HG03097 (cell line): ENCODE measurements around the gene ACOT6.
A peak's percentile ranks its signal among the peaks of the same experiment; 100 is the strongest.
"Not testable (repeated sequence)": the region's sequence is repeated elsewhere in the genome, so short reads cannot be mapped to it uniquely, and the experiment has no call there.

ENCODE experiments used
- ATAC-seq: cut with Tn5 transposase; IDR thresholded peaks from one replicate; pipeline ENCODE4 v1.9.1; 2021; ENCODE audit not compliant: unreplicated experiment, low FRiP score

ACOT6 gene

DNA sequence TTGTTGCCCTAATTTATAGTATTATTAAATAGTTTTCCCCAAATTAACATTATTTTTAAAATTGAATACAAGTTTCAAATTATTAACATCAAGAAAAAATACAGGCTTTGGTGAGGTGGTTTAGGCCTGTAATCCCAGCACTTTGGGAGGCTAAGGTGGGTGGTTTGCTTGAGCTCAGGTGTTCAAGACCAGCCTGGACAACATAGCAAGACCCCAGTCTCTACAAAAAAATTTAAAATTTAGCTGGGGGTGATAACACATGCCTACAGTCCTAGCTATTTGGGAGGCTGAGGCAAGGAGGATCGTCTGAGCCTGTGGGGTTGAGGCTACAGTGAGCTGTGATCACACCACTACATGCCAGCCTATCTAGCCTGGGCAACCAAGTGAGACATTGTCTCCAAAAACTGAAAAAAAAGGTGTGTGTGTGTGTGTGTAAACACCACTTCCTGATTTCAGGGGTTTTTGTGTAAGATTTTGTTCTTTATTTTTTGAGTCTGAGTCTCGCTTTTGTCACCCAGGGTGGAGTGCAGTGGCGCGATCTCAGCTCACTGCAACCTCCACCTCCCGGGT is 28.6 kb downstream of the ACOT6 start:
- no peak for ATAC-seq

DNA sequence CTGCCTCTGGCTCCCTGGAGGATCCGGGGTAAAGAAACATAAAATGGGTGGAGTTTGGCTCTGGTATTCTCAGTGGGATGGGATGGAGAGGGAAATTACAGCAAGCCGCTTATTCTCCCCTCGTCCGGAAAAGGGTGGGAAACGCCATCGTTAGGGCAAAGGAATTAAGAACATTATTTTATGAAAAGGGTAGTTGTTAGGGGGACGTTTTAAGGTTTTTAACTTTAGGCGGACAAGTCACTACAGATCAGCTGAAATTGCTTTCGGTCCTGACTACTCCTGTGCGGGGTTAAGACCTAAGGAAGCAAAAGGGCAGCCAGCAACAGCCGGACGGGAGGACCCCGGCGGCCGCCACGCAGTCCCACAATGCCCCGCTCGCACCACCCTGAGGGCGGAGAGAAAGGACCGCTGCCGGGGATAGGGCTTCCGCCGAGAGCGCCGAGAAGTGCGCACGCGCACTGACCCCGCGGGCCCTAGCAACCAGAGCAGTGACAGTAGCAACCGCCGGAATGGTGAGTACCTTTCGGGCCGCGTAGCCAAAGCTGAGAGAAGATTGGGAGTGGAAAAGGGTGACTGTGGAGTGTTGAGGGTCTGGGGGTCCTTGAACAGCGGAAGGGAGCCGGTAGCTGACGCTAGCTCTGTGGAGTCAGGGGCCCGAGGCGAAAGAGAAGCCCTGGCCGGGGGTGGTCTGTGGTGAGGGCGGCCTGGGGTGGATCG is 32.4 kb downstream of the ACOT6 start, which contains the start of gene DNAL1:
Gene DNAL1, plus strand, starts transcription at position 456 of the 717 bp plus-strand sequence. Its CDS starts 54 bp downstream, at position 510.
- ATAC-seq = peak; percentile 97

DNA sequence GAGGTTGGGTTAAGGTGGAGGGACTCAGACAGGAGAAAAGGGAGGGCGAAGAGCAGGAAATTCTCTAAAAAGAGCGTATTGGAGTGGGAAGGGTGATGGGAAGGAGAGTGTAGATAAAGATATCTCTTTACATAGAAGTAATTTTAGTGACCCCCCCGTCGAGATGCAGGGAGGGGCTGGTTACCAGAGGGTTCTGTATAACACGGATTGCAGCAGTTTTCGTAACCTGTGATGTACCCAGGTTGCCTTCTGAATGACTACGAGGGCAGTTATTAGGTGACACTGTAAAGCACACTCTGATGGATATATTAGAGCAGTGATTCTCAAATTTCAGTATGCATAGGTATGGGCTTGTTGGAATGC is 32.9 kb downstream of the ACOT6 start:
- ATAC-seq = no peak

- no peak for ATAC-seq
Observed at GRCh38 chr14:73651005-73651404, 38.7 kb downstream of the ACOT6 start.

- no peak for ATAC-seq
Observed at GRCh38 chr14:73655851-73656250, 43.5 kb downstream of the ACOT6 start.

- ATAC-seq = not testable (repeated sequence)
Observed at GRCh38 chr14:73659202-73659601, 46.9 kb downstream of the ACOT6 start.

DNA sequence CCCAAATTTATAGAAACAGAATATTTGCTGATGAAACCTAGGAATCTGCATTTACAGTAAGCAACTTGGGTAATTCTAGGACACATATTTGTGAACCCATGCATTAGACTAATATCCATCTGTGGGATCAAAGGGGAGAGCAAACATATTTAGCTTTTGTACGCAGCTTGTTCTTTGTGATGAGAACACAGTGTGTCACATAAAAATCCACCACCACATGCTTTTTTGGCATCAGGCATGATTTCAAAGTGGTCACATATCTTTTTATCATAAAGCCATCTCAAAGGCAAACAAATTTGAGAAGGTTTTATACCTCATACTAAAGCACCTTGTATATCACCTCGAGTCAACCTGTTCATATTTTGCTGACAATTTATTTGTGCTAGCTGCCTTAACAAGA is 48.2 kb downstream of the ACOT6 start:
- ATAC-seq = no peak

DNA sequence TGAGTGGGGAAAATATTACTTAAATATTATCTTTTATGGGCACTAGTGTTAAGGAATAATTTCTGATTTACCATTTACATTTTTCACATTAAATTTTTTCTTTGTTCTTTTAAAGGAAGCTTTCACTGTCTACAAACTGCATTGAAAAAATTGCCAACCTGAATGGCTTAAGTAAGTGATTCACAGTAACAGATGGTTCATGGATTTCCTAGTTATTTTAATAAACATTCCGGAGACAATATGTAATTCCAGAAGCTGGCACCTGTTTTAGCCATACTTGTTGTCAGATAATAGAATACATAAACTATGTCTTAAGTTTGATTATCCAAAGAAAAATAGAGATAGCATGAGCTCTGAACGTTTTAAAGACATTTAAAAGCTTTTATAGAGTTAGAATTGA is 49.6 kb downstream of the ACOT6 start:
- ATAC-seq = no peak

- no peak for ATAC-seq
Observed at GRCh38 chr14:73662487-73662943, 50.2 kb downstream of the ACOT6 start.

GRCh38 chr14:73663548-73664212 is 51.4 kb downstream of the ACOT6 start:
- ATAC-seq = no peak

DNA sequence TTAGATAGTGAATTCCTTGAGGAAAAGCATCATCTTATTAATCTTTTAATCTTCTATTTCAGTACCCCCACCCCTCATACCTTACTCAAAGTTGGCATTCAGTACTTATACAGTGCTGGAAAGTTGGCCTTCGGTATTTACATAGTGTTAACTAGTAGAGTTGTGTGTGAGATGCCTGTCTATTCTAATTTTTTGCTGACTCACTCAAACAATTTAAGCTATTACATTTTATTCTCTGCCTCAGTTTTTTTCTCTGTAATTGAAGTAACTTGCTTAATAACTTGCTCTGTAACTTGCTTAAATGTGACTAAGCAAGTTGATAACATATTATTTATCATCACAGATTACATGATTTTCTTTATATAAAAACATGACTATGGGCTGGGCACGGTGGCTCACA is 52.8 kb downstream of the ACOT6 start:
- no peak for ATAC-seq

DNA sequence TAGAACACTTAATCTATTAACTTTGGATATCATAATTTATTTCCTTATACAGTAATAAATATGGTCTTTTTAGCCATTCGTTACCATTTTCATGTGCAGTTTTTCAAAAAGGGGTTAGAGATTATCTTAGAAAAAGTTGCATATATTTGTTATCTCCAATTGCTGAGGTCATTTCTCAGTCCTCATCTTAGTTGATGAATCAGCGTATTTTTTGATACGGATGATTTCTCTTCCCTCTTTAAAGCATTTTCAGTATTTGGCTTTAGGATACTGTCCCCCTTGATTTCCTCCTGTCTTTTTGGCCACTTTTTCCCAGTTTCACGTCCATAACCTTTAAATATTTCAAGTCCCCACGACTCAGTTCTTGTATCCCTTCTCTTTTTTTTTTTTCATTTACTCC is 54.3 kb downstream of the ACOT6 start:
- no peak for ATAC-seq

DNA sequence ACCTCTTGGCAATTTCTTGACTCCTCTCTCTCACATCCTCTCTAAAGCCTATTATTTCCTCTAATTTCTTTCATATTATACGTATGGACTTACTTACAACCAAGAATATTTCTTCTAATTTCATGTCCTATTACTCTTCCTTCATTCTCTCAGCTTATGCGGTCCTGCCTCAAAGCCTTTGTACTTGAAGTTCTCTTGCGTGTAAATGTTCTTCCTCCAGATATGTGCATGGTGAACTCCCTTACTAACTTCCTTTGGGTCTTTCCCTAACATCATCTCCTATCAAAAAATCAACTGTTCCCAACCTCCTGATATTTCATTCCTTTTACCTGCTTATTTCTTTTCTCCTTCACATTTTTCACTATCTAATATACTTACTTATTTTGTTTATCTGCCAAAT is 55.5 kb downstream of the ACOT6 start:
- ATAC-seq = no peak
